AG04450 (cell line): ENCODE data around the gene KCNJ4. TPM values are rescaled to one million over a fixed set of nuclear protein-coding genes. Genes with fewer than 3 reads are reported as not detected.

Source experiments
- CTCF ChIA-PET: fragments of 300-600, 350-600 bp; formaldehyde crosslinking; extraction: SDS; loops from one replicate; lab custom pipeline; 2022; ENCODE audit warnings: antibody characterized with exemption, inconsistent platforms; lab: Charles Lee
- POLR2A ChIA-PET: fragments of 350-600 bp; formaldehyde crosslinking; extraction: SDS; loops from one replicate; lab custom pipeline; 2021; ENCODE audit warnings: antibody characterized with exemption, inconsistent platforms; lab: Yijun Ruan, JAX
- DNase-seq: peaks from one replicate; pipeline ENCODE4 v3.0.0-alpha.2; 2011; ENCODE audit warnings: low read depth, low spot score
- H3K27ac ChIP-seq: one replicate; pipeline ENCODE4 v1.5.1; 2012; ENCODE audit warnings: low read depth, low read length, control low read depth
- H3K27me3 ChIP-seq: one replicate; pipeline ENCODE4 v1.6.0; 2012; ENCODE audit warnings: low read length; ENCODE audit not compliant: control insufficient read depth, insufficient read depth
- H3K4me3 ChIP-seq: 2 replicates; pipeline ENCODE4 v1.5.1; 2011; ENCODE audit warnings: mild to moderate bottlenecking, low read depth, low read length, control low read depth
- H3K9me3 ChIP-seq: 2 replicates; pipeline ENCODE4 v1.5.1; 2012; ENCODE audit warnings: low read length; ENCODE audit not compliant: control insufficient read depth, insufficient read depth
- polyA plus RNA-seq: library from polyadenylated mRNA; depleted of rRNA; stranded (reverse); fragments of >200 nt; gene quantifications from 2 replicates; pipeline ENCODE4 v1.2.3, GENCODE V29; 2011
- TF ChIP-seq, protein P1 (sequence below): IDR thresholded peaks from 2 replicates; pipeline ENCODE4 v1.5.1; 2011; ENCODE audit warnings: low read depth, low read length, control low read depth, inconsistent platforms

KCNJ4 gene
- polyA plus RNA-seq, 1 experiment: not detected

DNA sequence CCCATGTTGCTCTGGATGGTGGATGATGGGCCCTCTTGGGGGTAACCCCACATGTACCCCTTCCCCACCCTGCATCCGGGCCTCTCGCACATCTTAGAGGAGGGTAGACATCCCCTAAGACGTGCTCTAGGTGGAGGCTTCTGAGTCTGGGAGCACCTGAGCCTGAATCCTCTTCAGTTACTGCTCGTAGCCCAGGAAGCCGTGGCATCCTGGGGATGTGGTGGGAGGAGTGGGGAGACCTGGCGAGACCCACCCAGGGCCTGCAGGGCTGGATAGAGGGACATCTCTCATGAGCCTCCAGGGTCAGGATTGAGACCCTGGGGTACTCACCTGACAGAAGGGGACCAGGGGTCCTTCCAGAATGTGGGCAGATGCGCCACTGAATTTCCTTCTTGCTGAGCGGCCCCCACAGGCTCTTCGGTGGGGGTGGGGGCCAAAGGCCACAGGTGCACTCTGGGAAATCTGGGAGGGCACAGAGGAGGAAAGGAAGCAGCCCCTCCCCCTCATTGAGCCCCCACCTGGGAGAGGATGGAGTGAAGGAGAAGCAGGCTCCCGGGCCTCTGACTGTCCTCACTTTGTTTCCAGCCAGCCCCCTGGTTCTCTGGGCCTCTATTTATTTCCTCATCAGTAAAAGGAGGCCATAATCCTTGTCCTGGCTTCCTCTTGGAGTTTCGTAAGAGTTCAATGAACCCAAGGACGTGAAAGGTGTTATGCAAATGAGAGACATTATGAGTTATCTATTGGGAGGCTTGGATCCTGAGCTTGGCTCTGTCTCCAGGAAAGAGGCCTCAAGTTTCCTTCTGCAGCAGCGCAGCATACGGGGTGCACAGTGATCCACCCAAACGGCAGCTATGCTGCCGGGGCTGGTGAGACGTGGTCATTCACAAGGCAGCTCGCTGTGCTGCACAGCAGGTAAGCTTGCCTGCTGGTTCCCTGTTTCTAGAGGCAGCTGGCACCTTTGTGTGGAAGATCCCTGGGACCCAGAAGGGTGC, 31.2 kb downstream of the KCNJ4 start:
- no peak overlapping the region for H3K27ac ChIP-seq
- DNase-seq: no peak
- H3K9me3 ChIP-seq: peaks cover 16% of the 10 kb centered on the region; the same call in 1 of the 2 replicates
- ChIA-PET POLR2A (no interaction called here), CTCF (no interaction called here)
- H3K27me3 ChIP-seq: peaks cover 4% of the 10 kb centered on the region
- H3K4me3 ChIP-seq: no peak overlapping the region
- TF ChIP-seq, protein P1, sequence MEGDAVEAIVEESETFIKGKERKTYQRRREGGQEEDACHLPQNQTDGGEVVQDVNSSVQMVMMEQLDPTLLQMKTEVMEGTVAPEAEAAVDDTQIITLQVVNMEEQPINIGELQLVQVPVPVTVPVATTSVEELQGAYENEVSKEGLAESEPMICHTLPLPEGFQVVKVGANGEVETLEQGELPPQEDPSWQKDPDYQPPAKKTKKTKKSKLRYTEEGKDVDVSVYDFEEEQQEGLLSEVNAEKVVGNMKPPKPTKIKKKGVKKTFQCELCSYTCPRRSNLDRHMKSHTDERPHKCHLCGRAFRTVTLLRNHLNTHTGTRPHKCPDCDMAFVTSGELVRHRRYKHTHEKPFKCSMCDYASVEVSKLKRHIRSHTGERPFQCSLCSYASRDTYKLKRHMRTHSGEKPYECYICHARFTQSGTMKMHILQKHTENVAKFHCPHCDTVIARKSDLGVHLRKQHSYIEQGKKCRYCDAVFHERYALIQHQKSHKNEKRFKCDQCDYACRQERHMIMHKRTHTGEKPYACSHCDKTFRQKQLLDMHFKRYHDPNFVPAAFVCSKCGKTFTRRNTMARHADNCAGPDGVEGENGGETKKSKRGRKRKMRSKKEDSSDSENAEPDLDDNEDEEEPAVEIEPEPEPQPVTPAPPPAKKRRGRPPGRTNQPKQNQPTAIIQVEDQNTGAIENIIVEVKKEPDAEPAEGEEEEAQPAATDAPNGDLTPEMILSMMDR: no peak

DNA sequence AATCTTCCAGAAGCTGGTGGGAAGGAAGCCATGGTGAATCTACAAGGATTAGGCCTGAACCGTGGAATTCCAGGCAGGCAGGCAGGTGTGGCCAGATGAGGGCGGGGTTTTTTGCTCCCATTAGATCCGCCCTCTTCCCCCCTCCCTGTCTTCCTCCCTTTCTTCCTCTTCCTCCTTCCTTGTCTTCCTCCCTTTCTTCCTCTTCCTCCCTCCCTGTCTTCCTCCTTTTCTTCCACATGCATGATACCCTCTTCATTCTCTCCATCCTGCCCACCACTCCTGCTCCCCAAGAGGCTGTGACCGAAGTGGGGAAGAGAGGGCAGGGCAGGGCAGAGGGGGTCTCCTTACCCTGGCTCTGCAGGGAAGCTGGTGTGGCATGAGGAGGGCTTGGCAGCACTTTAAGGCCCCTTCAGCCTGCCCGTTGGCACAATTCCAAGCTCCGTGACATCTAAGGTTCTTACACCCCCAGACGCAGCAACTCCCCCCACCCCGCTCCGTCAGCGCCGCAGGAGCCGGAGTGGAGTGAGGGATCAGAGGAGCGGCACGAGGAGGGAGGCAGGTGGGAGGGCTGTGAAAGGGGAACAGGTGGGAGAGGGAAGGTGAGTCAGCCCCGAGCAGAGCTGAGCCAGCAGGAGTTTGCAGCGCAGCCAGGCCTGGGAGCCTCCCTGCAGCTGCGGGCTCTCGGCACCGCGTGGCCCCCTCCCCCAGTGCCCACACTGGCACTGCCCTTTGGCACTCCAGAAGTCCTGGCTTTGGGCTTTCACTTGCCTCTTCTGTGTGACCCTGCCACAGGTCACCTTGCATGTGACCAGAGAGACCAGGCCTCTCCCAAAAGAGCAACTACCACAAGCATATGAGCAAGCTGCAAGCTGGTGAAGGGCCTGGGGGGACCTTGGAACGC, 32.1 kb downstream of the KCNJ4 start:
- ChIA-PET CTCF (interaction anchor here (0.7 kb wide), 1 partner anchor 21 kb away, joined by 6 read pairs; no protein-coding TSS in a partner anchor), POLR2A (no interaction called here)
- Histone ChIP-seq H3K27me3 (peaks cover 4% of the 10 kb centered on the region), H3K4me3 (no peak overlapping the region), H3K27ac (no peak overlapping the region), H3K9me3 (peaks cover 12% of the 10 kb centered on the region; the same call in 1 of the 2 replicates)
- DNase-seq: no peak
- TF ChIP-seq, protein P1: no peak

DNA sequence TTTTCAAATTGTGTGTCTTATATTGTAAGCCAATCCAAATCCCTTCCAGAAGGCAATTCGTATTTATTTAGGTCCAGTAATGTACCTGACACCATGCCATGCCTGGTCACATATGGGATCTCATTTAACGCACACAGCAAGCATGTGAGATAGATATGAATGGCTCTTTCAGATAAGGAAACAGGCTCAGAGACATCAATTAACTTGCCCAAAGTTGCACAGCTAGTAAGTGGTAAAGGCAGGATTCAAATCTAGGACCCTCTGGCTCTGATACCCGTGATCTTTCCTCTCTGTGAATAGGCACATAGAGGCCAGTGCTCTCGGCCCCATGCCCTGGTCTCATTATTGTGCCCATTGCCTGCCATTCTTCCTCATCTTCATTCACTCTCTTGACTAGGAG, 34.3 kb downstream of the KCNJ4 start:
- TF ChIP-seq, protein P1: no peak
- ChIA-PET CTCF (no interaction called here), POLR2A (no interaction called here)
- Histone ChIP-seq H3K4me3 (no peak overlapping the region), H3K27ac (no peak overlapping the region), H3K27me3 (peaks cover 8% of the 10 kb centered on the region), H3K9me3 (no peaks in the 10 kb centered on the region)
- DNase-seq: no peak

DNA sequence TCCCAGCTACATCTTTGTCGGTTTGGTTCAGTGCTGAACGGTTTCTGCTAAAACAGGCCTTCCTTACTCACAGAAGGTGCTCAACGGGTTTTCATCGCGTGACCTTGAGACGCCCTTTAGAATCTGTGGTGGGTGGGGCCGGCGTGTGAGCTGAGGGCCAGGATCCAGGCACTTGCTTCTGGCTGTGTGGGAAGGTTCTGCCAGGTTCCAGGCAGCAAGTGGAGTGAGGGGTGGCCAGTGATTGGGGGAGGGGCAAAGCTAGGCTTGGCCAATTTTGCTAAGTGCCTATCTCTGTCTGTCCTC, 35.2 kb downstream of the KCNJ4 start:
- Histone ChIP-seq H3K9me3 (no peaks in the 10 kb centered on the region), H3K27ac (no peak overlapping the region), H3K27me3 (peaks cover 12% of the 10 kb centered on the region), H3K4me3 (no peak overlapping the region)
- TF ChIP-seq, protein P1: no peak
- CTCF ChIA-PET: interaction anchor here (0.7 kb wide), 1 partner anchor 11 kb away, joined by 3 read pairs; no protein-coding TSS in a partner anchor
- no peak for DNase-seq
- POLR2A ChIA-PET: no interaction called here
